Measurements from ENCODE around the gene LRP6. TPM values are rescaled to one million over a fixed set of nuclear protein-coding genes. Genes with fewer than 3 reads are reported as not detected.
"Not testable (repeated sequence)": the region's sequence is repeated elsewhere in the genome, so short reads cannot be mapped to it uniquely, and the experiment has no call there.

The LRP6 gene
- total and polyA plus RNA-seq, 12 donors: 3.5 to 31.9 (median 17.5) TPM

DNA sequence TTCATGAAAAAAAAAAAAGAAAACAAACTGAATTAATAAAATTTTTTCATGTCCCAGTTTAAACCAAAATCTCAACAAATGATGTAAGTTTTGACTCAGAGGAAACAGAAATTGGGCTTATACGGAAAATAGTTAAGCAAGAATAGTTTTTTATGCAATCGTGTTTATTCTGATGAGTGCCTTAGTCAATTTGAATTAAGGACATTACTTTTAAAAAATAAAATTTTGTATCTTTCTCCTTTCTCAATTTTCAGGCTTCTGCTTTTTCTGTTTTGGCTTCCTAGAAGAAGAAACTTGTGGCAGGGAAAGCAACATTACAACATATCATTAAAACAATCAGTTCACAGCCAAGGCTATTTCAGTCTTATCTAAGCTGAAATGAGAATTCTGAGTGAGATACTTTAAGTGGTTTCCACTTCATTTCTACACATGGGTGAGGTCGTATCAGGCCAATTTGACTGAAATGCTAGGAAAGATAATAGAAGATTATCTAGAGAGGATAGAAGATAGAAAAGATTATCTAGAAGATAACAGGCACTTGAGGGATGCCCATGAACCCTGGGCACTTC lies 143.7 kb downstream of the LRP6 start:
- no peak overlapping the region for H3K27ac ChIP-seq
- no peaks in the 10 kb centered on the region for H3K9me3 ChIP-seq (replicated peaks in 1 of 3)
- WGBS, 4 donors: 65 to 78% (median 71%) methylated on average over 3 of the region's 3 CpGs
- no peak overlapping the region for H3K4me3 ChIP-seq
- H3K36me3 ChIP-seq (replicated peaks in 1 of 2): peaks cover 0 to 23% of the 10 kb centered on the region in 2 donors
- TF ChIP-seq POLR2A (IDR thresholded peaks at IDR 0.05): no peak
- TF ChIP-seq, protein P1, sequence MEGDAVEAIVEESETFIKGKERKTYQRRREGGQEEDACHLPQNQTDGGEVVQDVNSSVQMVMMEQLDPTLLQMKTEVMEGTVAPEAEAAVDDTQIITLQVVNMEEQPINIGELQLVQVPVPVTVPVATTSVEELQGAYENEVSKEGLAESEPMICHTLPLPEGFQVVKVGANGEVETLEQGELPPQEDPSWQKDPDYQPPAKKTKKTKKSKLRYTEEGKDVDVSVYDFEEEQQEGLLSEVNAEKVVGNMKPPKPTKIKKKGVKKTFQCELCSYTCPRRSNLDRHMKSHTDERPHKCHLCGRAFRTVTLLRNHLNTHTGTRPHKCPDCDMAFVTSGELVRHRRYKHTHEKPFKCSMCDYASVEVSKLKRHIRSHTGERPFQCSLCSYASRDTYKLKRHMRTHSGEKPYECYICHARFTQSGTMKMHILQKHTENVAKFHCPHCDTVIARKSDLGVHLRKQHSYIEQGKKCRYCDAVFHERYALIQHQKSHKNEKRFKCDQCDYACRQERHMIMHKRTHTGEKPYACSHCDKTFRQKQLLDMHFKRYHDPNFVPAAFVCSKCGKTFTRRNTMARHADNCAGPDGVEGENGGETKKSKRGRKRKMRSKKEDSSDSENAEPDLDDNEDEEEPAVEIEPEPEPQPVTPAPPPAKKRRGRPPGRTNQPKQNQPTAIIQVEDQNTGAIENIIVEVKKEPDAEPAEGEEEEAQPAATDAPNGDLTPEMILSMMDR (IDR thresholded peaks at IDR 0.05): no peak
- intact Hi-C loops (cut with DNase I): no loop called here
- no peaks in the 10 kb centered on the region for H3K27me3 ChIP-seq
- H3K4me1 ChIP-seq (replicated peaks in 1 of 2): no peaks in the 10 kb centered on the region
- peak in 1 of 7 donors; percentile 16 for DNase-seq

DNA sequence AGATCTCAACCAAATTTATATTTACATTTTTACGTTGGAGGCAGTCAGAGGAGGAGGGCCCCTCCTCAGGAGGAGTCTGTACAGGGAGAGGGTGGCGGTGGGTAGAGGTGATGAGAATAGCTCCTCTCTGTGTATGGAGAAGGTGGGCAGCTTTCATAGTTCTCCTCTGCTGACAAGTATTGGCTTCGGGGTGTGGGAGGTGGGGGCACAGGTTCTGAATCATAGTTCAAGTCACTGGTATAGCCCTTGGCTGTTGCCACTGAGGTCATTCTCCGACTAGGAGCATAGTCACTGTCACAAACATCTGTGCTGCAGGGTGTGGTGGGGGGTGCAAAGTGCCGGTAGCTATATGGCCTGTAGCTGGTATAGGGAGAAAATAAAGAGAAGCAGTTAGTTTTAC lies 145.8 kb downstream of the LRP6 start:
- WGBS, 4 donors: 86 to 91% (median 88%) methylated on average over 5 of the region's 5 CpGs
- intact Hi-C loops (cut with DNase I): no loop called here
- TF ChIP-seq, protein P1 (IDR thresholded peaks at IDR 0.05): no peak
- no peak for TF ChIP-seq POLR2A (IDR thresholded peaks at IDR 0.05)
- Histone ChIP-seq H3K4me3 (no peak overlapping the region), H3K4me1 (replicated peaks in 1 of 2) (no peaks in the 10 kb centered on the region), H3K27me3 (no peaks in the 10 kb centered on the region), H3K9me3 (replicated peaks in 1 of 3) (no peaks in the 10 kb centered on the region), H3K36me3 (replicated peaks in 1 of 2) (peaks cover 0 to 17% of the 10 kb centered on the region in 2 donors), H3K27ac (no peak overlapping the region)
- no peak for DNase-seq

DNA sequence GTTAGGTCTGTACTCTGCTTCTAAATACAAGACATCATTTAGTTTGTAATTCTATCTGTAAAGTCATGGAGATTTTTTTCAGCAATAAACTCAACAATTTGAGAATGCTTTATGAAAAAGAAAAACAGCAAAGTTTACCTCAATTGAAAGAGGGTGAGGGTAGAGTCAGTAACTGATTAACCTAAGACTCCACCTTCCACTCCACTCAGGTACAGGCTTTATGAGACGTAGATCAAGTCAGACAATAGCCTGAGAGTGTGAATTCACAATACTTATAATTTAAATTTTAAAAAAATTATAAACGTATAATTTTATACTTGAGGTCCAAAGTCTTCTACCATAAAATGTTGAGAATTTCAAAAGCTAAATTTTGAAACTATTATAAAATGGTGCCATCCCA lies 150.2 kb downstream of the LRP6 start:
- Histone ChIP-seq H3K4me1 (replicated peaks in 1 of 2) (no peaks in the 10 kb centered on the region), H3K27me3 (no peaks in the 10 kb centered on the region), H3K27ac (no peak overlapping the region), H3K9me3 (replicated peaks in 1 of 3) (no peaks in the 10 kb centered on the region), H3K4me3 (no peak overlapping the region), H3K36me3 (replicated peaks in 1 of 2) (no peaks in the 10 kb centered on the region)
- 92 to 96% (median 95%) methylated on average over 2 of the region's 2 CpGs for WGBS, 4 donors
- DNase-seq: no peak
- intact Hi-C loops (cut with DNase I): no loop called here
- no peak for TF ChIP-seq POLR2A (IDR thresholded peaks at IDR 0.05)
- TF ChIP-seq, protein P1 (IDR thresholded peaks at IDR 0.05): no peak

DNA sequence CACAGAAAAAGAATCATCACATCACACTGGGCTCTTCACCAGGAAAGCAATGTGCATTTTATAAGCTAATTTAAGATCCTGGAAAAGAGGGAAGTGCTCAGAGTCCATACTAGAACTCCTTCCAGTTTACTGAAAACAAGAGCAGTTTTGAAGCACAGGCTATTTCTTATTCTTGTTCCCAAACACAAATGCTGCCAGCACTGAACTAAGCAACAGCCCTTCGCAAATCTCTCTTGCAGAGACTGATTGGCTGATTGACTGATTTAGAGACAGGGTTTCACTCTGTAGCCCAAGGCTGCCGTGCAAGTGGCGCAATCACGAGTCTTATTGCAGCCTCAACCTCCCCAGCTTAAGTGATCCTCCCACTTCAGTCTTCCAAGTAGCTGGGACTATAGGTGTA lies 151.3 kb downstream of the LRP6 start:
- no peak for DNase-seq
- WGBS, 4 donors: 87 to 96% (median 90%) methylated on average over 4 of the region's 4 CpGs
- no peaks in the 10 kb centered on the region for H3K27me3 ChIP-seq
- no peak overlapping the region for H3K27ac ChIP-seq
- intact Hi-C loops (cut with DNase I): no loop called here
- H3K36me3 ChIP-seq (replicated peaks in 1 of 2): no peaks in the 10 kb centered on the region
- no peak for TF ChIP-seq POLR2A (IDR thresholded peaks at IDR 0.05)
- TF ChIP-seq, protein P1 (IDR thresholded peaks at IDR 0.05): no peak
- H3K4me3 ChIP-seq: no peak overlapping the region
- no peaks in the 10 kb centered on the region for H3K4me1 ChIP-seq (replicated peaks in 1 of 2)
- no peaks in the 10 kb centered on the region for H3K9me3 ChIP-seq (replicated peaks in 1 of 3)

DNA sequence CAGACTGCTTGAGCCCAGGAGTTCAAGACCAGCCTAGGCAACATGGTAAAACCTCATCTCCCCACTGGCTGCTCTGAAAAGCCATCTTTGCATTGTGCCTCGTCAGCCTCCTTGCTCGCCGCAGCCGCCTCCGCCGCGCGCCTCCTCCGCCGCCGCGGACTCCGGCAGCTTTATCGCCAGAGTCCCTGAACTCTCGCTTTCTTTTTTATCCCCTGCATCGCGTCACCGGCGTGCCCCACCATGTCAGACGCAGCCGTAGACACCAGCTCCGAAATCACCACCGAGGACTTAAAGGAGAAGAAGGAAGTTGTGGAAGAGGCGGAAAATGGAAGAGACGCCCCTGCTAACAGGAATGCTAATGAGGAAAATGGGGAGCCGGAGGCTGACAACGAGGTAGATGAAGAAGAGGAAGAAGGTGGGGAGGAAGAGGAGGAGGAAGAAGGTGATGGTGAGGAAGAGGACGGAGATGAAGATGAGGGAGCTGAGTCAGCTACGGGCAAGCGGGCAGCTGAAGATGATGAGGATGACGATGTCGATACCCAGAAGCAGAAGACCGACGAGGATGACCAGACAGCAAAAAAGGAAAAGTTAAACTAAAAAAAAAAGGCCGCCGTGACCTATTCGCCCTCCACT lies 155.8 kb downstream of the LRP6 start:
- H3K4me3 ChIP-seq: not testable (repeated sequence)

More for the DNA sequence above, 155.8 kb downstream of the LRP6 start:
- H3K27ac ChIP-seq; H3K4me1 ChIP-seq (replicated peaks in 1 of 2); H3K9me3 ChIP-seq (replicated peaks in 1 of 3); H3K27me3 ChIP-seq; intact Hi-C loops (cut with DNase I); H3K36me3 ChIP-seq (replicated peaks in 1 of 2): not testable (repeated sequence)
- 81 to 97% (median 90%) methylated on average over 35 to 37 of the region's 37 CpGs for WGBS, 4 donors
- DNase-seq: peak in 2 of 7 donors; percentile 35 to 64

Measured in adrenal gland (tissue), 12 donors.